MM.1S (cell line): Measurements from ENCODE around the gene CDKN2AIP.

Experiments used
- DNase-seq: peaks from one replicate; pipeline ENCODE4 v3.0.0-alpha.2; 2015
- H2AFZ ChIP-seq: fragments of 300-600 bp; sonication (generic); 2 replicates; pipeline ENCODE4 v1.6.0; 2016; ENCODE audit warnings: antibody characterized with exemption, low read length
- H3F3A ChIP-seq: fragments of 300-600 bp; sonication (generic); 2 replicates; pipeline ENCODE4 v1.6.1; 2016; ENCODE audit warnings: mild to moderate bottlenecking, antibody characterized with exemption, low read length, moderate library complexity, mixed read lengths; ENCODE audit not compliant: insufficient read depth
- H3K27ac ChIP-seq: fragments of 300-600 bp; sonication (generic); 2 replicates; pipeline ENCODE4 v1.5.1; 2016; ENCODE audit warnings: mild to moderate bottlenecking, low read length
- H3K27me3 ChIP-seq: fragments of 300-600 bp; sonication (generic); replicated peaks from 2 replicates; pipeline ENCODE4 v1.6.0; 2016; ENCODE audit warnings: low read length; ENCODE audit not compliant: insufficient read depth
- H3K36me3 ChIP-seq: fragments of 300-600 bp; sonication (generic); replicated peaks from 2 replicates; pipeline ENCODE4 v1.6.1; 2016; ENCODE audit warnings: mild to moderate bottlenecking, low read length, mixed read lengths; ENCODE audit not compliant: insufficient read depth
- H3K4me1 ChIP-seq: fragments of 300-600 bp; sonication (generic); 2 replicates; pipeline ENCODE4 v1.6.1; 2016; ENCODE audit warnings: low read length, mixed read lengths
- H3K4me2 ChIP-seq: fragments of 300-600 bp; sonication (generic); 2 replicates; pipeline ENCODE4 v1.6.0; 2016; ENCODE audit warnings: low read depth, low read length
- H3K4me3 ChIP-seq: fragments of 300-600 bp; sonication (generic); 2 replicates; pipeline ENCODE4 v1.5.1; 2016; ENCODE audit warnings: low read length, mixed read lengths
- H3K79me2 ChIP-seq: fragments of 300-600 bp; sonication (generic); 2 replicates; pipeline ENCODE4 v1.6.1; 2016; ENCODE audit warnings: mixed run types, low read length, mixed read lengths
- H3K9ac ChIP-seq: fragments of 300-600 bp; sonication (generic); 2 replicates; pipeline ENCODE4 v1.6.1; 2016; ENCODE audit warnings: low read length, mixed read lengths
- H3K9me2 ChIP-seq: fragments of 300-600 bp; sonication (generic); replicated peaks from 2 replicates; pipeline ENCODE4 v1.6.1; 2016; ENCODE audit warnings: mild to moderate bottlenecking, low read length, mixed read lengths; ENCODE audit not compliant: insufficient read depth
- H3K9me3 ChIP-seq: fragments of 300-600 bp; sonication (generic); replicated peaks from 2 replicates; pipeline ENCODE4 v1.6.1; 2016; ENCODE audit warnings: mild to moderate bottlenecking, low read length, mixed read lengths; ENCODE audit not compliant: insufficient read depth
- H4K20me1 ChIP-seq: fragments of 300-600 bp; sonication (generic); 2 replicates; pipeline ENCODE4 v1.6.1; 2016; ENCODE audit warnings: mild to moderate bottlenecking, low read length, moderate library complexity, mixed read lengths; ENCODE audit not compliant: insufficient read depth
- EZH2 ChIP-seq: fragments of 300-600 bp; sonication (generic); optimal IDR thresholded peaks from 2 replicates; pipeline ENCODE3; 2017; ENCODE audit warnings: low read depth, mild to moderate bottlenecking, antibody characterized with exemption, low read length, mixed read lengths
- EZH2phosphoT487 ChIP-seq: fragments of 300-600 bp; sonication (generic); IDR thresholded peaks from 2 replicates; pipeline ENCODE4 v1.6.1; 2018; ENCODE audit warnings: antibody characterized with exemption, low read length
- TF ChIP-seq, protein P1 (sequence below): fragments of 300-600 bp; sonication (generic); IDR thresholded peaks from 2 replicates; pipeline ENCODE4 v1.5.1; 2016; ENCODE audit warnings: antibody characterized with exemption, low read length, mixed read lengths

The CDKN2AIP gene

DNA sequence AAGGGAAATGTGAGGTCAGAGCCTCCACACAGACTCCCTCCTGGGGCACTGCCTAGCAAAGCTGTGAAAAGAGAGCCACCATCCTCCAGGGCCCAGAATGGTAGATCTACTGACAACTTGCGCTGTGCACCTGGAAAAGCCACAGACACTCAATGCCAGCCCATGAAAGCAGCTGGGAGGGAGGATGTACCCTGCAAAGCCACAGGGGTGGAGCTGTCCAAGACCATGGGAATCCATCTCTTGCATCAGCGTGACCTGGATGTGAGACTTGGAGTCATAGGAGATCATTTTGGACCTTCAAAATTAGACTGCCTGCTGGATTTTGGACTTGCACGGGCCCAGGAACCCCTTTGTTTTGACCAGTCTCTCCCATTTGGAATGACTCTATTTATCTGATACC lies 22.8 kb downstream of the CDKN2AIP start:
- no peak overlapping the region for H3K9ac ChIP-seq
- no peaks in the 10 kb centered on the region for H3K9me2 ChIP-seq
- no peaks in the 10 kb centered on the region for H3K4me1 ChIP-seq
- no peak for DNase-seq
- no peak overlapping the region for H2AFZ ChIP-seq
- no peak overlapping the region for H3K4me3 ChIP-seq
- TF ChIP-seq EZH2 (no peak), EZH2phosphoT487 (no peak)
- TF ChIP-seq, protein P1, sequence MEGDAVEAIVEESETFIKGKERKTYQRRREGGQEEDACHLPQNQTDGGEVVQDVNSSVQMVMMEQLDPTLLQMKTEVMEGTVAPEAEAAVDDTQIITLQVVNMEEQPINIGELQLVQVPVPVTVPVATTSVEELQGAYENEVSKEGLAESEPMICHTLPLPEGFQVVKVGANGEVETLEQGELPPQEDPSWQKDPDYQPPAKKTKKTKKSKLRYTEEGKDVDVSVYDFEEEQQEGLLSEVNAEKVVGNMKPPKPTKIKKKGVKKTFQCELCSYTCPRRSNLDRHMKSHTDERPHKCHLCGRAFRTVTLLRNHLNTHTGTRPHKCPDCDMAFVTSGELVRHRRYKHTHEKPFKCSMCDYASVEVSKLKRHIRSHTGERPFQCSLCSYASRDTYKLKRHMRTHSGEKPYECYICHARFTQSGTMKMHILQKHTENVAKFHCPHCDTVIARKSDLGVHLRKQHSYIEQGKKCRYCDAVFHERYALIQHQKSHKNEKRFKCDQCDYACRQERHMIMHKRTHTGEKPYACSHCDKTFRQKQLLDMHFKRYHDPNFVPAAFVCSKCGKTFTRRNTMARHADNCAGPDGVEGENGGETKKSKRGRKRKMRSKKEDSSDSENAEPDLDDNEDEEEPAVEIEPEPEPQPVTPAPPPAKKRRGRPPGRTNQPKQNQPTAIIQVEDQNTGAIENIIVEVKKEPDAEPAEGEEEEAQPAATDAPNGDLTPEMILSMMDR: no peak
- no peaks in the 10 kb centered on the region for H3K79me2 ChIP-seq
- H3K9me3 ChIP-seq: no peaks in the 10 kb centered on the region
- no peak overlapping the region for H3K27ac ChIP-seq
- no peaks in the 10 kb centered on the region for H4K20me1 ChIP-seq
- H3K27me3 ChIP-seq: no peaks in the 10 kb centered on the region
- no peak overlapping the region for H3K4me2 ChIP-seq
- no peaks in the 10 kb centered on the region for H3K36me3 ChIP-seq
- no peaks in the 10 kb centered on the region for H3F3A ChIP-seq

DNA sequence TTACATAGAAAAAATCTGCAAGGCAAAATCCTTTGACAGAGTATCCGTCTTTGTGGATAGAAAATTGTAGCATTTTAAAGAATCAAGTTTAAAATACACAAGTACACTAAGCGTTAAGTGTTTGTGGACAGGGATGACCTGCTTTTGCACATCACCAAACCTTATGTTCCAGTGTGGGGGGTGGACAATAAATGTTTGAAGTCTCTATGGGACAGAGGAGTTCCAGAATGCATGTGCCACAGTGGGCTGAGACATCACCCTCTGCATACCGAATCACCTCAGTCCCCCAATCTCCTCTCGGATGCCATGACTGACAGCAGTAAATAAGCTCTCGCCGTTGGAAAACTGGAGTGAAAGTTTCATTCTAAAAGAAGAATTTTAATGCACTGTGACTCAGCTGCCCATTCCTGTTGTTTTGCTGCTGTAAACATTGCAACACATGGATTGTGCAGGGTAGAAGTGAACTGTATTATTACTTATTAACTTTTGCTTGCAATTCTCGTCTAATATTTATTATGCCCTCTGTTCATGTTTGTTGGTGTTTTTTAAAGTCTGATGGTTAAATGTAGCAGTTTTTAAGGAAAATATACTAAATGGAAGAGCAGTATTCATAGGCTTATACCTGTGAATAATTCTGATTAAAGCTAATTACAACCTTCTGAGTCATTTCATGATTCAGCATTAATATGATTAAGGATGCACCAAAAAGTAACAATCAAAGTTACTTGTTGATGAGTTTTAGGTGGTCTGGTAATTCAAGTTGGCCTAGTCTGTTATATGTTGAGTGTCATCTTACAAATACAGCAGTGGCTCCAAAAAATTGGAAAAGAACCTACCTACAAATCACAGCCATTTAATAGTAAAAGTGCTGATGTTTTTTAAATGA lies 24.0 kb downstream of the CDKN2AIP start:
- Histone ChIP-seq H4K20me1 (no peaks in the 10 kb centered on the region), H3F3A (no peaks in the 10 kb centered on the region), H3K27ac (no peak overlapping the region), H3K9ac (no peak overlapping the region), H3K4me1 (no peaks in the 10 kb centered on the region), H3K36me3 (no peaks in the 10 kb centered on the region), H3K9me2 (no peaks in the 10 kb centered on the region), H3K4me3 (no peak overlapping the region), H3K79me2 (no peaks in the 10 kb centered on the region), H2AFZ (no peak overlapping the region), H3K27me3 (no peaks in the 10 kb centered on the region), H3K4me2 (no peak overlapping the region), H3K9me3 (no peaks in the 10 kb centered on the region)
- no peak for DNase-seq
- TF ChIP-seq EZH2phosphoT487: no peak
- TF ChIP-seq, protein P1: no peak
- no peak for TF ChIP-seq EZH2

DNA sequence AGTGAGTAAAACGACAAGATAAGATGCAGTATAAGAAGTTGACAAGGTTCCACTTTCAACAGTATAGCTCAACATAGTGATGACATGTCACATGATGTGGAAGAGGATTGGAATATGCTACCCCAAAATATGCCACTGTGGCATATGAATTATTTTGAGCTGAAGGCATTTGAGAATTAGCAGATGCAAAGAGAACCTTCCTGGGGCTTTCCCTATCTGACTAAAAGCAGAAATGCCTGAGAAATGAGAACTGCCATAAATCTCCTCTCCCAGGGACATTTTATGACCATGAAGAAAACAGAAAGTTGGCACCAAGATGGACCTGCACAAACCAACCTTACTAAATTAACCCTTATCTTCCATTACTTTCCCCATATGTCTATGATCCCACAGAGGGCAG lies 24.8 kb downstream of the CDKN2AIP start:
- Histone ChIP-seq H3K27ac (no peak overlapping the region), H3K4me2 (no peak overlapping the region), H3K9me3 (no peaks in the 10 kb centered on the region), H3K36me3 (no peaks in the 10 kb centered on the region), H2AFZ (no peak overlapping the region), H3K79me2 (no peaks in the 10 kb centered on the region), H3K27me3 (no peaks in the 10 kb centered on the region), H4K20me1 (no peaks in the 10 kb centered on the region), H3K4me1 (no peaks in the 10 kb centered on the region), H3K9ac (no peak overlapping the region), H3K9me2 (no peaks in the 10 kb centered on the region), H3F3A (no peaks in the 10 kb centered on the region), H3K4me3 (no peak overlapping the region)
- no peak for DNase-seq
- no peak for TF ChIP-seq EZH2phosphoT487
- TF ChIP-seq, protein P1: no peak
- no peak for TF ChIP-seq EZH2
